Measurements from ENCODE around the gene SMPD2.

DNA sequence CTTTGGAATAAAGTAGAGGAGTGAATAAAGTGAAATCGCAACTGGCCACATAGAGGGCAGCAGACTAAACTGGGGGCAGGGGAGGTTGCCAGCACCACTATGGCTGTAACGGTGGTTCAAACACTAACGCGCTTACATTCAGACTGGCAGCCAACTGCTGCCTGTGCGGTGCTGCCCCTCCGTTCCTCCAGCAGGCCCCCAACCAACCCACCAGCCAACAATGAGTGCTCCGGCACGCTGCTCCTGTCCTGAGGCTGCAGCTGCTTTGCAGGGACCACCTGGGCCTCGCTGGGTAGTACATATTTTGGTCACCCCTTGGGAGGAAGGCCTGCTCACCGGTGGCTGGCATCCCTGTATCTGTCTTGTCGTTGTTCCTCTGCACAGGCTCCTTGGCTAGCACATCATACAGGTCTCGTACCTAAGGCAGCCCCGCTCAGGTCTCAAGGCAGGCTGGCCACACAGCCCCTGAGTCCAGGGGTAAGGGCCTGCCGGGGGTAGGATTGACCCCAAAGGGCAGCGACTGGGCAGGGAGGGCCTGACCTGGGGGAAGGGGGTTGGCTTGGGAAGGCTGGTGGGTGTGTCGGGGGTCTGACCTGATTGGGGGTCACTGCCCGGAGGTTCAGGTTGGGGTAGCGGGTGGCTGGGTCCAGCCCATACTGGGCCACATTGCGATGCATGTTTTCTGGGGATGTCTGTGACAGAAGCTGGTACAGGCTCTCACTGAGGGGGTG is 8.7 kb downstream of the SMPD2 start:
- TF ChIP-seq, protein P1, sequence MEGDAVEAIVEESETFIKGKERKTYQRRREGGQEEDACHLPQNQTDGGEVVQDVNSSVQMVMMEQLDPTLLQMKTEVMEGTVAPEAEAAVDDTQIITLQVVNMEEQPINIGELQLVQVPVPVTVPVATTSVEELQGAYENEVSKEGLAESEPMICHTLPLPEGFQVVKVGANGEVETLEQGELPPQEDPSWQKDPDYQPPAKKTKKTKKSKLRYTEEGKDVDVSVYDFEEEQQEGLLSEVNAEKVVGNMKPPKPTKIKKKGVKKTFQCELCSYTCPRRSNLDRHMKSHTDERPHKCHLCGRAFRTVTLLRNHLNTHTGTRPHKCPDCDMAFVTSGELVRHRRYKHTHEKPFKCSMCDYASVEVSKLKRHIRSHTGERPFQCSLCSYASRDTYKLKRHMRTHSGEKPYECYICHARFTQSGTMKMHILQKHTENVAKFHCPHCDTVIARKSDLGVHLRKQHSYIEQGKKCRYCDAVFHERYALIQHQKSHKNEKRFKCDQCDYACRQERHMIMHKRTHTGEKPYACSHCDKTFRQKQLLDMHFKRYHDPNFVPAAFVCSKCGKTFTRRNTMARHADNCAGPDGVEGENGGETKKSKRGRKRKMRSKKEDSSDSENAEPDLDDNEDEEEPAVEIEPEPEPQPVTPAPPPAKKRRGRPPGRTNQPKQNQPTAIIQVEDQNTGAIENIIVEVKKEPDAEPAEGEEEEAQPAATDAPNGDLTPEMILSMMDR (IDR thresholded peaks at IDR 0.05; ENCODE audit: insufficient read depth, low read length) = no peak
- no peak for TF ChIP-seq SPI1 (IDR thresholded peaks at IDR 0.05; ENCODE audit: borderline replicate concordance, low read depth)
- TF ChIP-seq POLR2AphosphoS5 (IDR thresholded peaks at IDR 0.05; ENCODE audit: low read depth) = no peak
- TF ChIP-seq GABPA (IDR thresholded peaks at IDR 0.05; ENCODE audit: low read depth) = no peak

Measured in HL-60 (cell line).